ENCODE measurements around the gene NTHL1.

DNA sequence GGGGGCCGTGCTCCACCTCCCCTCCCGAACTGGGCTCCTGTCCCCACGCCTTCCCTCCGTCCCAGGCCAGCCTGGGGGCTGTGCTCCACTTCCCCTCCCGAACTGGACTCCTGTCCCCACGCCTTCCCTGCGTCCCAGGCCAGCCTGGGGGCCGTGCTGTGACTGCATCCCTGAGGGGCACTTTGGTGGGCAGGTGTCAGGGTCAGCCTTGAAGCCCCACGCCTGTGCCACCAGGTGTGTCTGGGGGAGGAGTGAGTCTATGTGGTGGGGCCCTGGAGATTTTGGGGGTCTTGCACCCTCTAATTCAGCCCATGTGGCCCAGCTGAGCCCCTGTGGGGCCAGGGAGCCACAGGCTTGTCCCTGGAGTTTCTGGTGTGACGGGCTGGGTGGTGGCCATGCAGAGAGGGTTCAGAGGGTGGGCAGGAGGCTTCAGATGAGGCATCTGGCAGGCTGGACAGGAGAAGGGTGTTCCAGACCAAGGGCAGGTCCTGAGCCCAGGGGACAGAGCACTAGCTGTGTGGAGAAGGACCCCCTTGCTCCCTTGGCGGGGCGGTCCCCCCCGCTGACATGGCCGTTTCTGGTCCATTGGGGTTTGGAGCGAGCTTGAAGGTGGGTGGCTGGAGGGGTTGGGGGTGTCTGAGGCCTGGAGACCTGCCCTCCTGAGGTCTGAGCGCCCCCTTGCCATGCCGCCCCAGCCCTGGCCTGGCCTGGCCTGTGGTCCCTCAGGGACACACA, 12.8 kb downstream of the NTHL1 start:
- TF ChIP-seq EZH2phosphoT487 (IDR thresholded peaks at IDR 0.05; ENCODE audit: borderline replicate concordance, low read length): no peak
- TF ChIP-seq, protein P1, sequence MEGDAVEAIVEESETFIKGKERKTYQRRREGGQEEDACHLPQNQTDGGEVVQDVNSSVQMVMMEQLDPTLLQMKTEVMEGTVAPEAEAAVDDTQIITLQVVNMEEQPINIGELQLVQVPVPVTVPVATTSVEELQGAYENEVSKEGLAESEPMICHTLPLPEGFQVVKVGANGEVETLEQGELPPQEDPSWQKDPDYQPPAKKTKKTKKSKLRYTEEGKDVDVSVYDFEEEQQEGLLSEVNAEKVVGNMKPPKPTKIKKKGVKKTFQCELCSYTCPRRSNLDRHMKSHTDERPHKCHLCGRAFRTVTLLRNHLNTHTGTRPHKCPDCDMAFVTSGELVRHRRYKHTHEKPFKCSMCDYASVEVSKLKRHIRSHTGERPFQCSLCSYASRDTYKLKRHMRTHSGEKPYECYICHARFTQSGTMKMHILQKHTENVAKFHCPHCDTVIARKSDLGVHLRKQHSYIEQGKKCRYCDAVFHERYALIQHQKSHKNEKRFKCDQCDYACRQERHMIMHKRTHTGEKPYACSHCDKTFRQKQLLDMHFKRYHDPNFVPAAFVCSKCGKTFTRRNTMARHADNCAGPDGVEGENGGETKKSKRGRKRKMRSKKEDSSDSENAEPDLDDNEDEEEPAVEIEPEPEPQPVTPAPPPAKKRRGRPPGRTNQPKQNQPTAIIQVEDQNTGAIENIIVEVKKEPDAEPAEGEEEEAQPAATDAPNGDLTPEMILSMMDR (IDR thresholded peaks at IDR 0.05; ENCODE audit: low read depth, low read length, poor library complexity, severe bottlenecking): no peak

Measured in DOHH2 (cell line).